Neuron (in vitro differentiated cells): ENCODE results near the gene CLUH.

Source experiments
- H2AFZ ChIP-seq: one replicate; pipeline ENCODE4 v1.6.1; 2013; ENCODE audit warnings: low read depth, mild to moderate bottlenecking, inconsistent platforms, low read length, moderate library complexity
- H3K27me3 ChIP-seq: one replicate; pipeline ENCODE4 v1.6.1; 2013; ENCODE audit warnings: low read length; ENCODE audit not compliant: insufficient read depth
- H3K36me3 ChIP-seq: one replicate; pipeline ENCODE4 v1.6.1; 2013; ENCODE audit warnings: low read length; ENCODE audit not compliant: insufficient read depth
- H3K4me1 ChIP-seq: one replicate; pipeline ENCODE4 v1.6.1; 2013; ENCODE audit warnings: low read length; ENCODE audit not compliant: insufficient read depth
- H3K4me3 ChIP-seq: 2 replicates; pipeline ENCODE4 v1.5.1; 2013; ENCODE audit warnings: mild to moderate bottlenecking, low read length, moderate library complexity
- H3K9me3 ChIP-seq: one replicate; pipeline ENCODE4 v1.6.1; 2013; ENCODE audit warnings: low read length

The CLUH gene

GRCh38 chr17:2731807-2732206 lies 20.2 kb upstream of the CLUH start:
- Histone ChIP-seq H2AFZ (no peak overlapping the region), H3K4me3 (no peak overlapping the region), H3K27me3 (no peaks in the 10 kb centered on the region), H3K9me3 (no peaks in the 10 kb centered on the region), H3K4me1 (no peaks in the 10 kb centered on the region), H3K36me3 (no peaks in the 10 kb centered on the region)

GRCh38 chr17:2730764-2731353 lies 19.3 kb upstream of the CLUH start:
- H3K27me3 ChIP-seq: no peaks in the 10 kb centered on the region
- H3K9me3 ChIP-seq: no peaks in the 10 kb centered on the region
- H3K4me3 ChIP-seq: no peak overlapping the region
- H3K36me3 ChIP-seq: no peaks in the 10 kb centered on the region
- H3K4me1 ChIP-seq: no peaks in the 10 kb centered on the region
- no peak overlapping the region for H2AFZ ChIP-seq

GRCh38 chr17:2724784-2725164 lies 13.2 kb upstream of the CLUH start:
- no peaks in the 10 kb centered on the region for H3K9me3 ChIP-seq
- no peak overlapping the region for H3K4me3 ChIP-seq
- no peaks in the 10 kb centered on the region for H3K36me3 ChIP-seq
- H3K4me1 ChIP-seq: no peaks in the 10 kb centered on the region
- H2AFZ ChIP-seq: no peak overlapping the region
- H3K27me3 ChIP-seq: peaks cover 37% of the 10 kb centered on the region

- H3K4me1 ChIP-seq: no peaks in the 10 kb centered on the region
- no peaks in the 10 kb centered on the region for H3K36me3 ChIP-seq
- peaks cover 3% of the 10 kb centered on the region for H3K9me3 ChIP-seq
- no peak overlapping the region for H3K4me3 ChIP-seq
- peaks cover 37% of the 10 kb centered on the region for H3K27me3 ChIP-seq
- no peak overlapping the region for H2AFZ ChIP-seq
Observed at GRCh38 chr17:2723997-2724783, 12.6 kb upstream of the CLUH start.

- H2AFZ ChIP-seq: no peak overlapping the region
- H3K27me3 ChIP-seq: peaks cover 37% of the 10 kb centered on the region
- no peak overlapping the region for H3K4me3 ChIP-seq
- no peaks in the 10 kb centered on the region for H3K4me1 ChIP-seq
- no peaks in the 10 kb centered on the region for H3K36me3 ChIP-seq
- H3K9me3 ChIP-seq: peaks cover 3% of the 10 kb centered on the region
Observed at GRCh38 chr17:2723505-2723996, 12.0 kb upstream of the CLUH start.

GRCh38 chr17:2722611-2723010 lies 11.0 kb upstream of the CLUH start:
- H3K9me3 ChIP-seq: peaks cover 3% of the 10 kb centered on the region
- no peaks in the 10 kb centered on the region for H3K36me3 ChIP-seq
- H3K4me3 ChIP-seq: no peak overlapping the region
- H3K27me3 ChIP-seq: peaks cover 37% of the 10 kb centered on the region
- no peaks in the 10 kb centered on the region for H3K4me1 ChIP-seq
- H2AFZ ChIP-seq: no peak overlapping the region

- H2AFZ ChIP-seq: no peak overlapping the region
- H3K36me3 ChIP-seq: no peaks in the 10 kb centered on the region
- H3K4me3 ChIP-seq: no peak overlapping the region
- peaks cover 3% of the 10 kb centered on the region for H3K9me3 ChIP-seq
- H3K27me3 ChIP-seq: peaks cover 37% of the 10 kb centered on the region
- no peaks in the 10 kb centered on the region for H3K4me1 ChIP-seq
Observed at GRCh38 chr17:2721603-2722002, 10.0 kb upstream of the CLUH start.

- H3K27me3 ChIP-seq: peaks cover 31% of the 10 kb centered on the region
- no peaks in the 10 kb centered on the region for H3K36me3 ChIP-seq
- H3K4me3 ChIP-seq: no peak overlapping the region
- no peak overlapping the region for H2AFZ ChIP-seq
- H3K9me3 ChIP-seq: peaks cover 3% of the 10 kb centered on the region
- H3K4me1 ChIP-seq: no peaks in the 10 kb centered on the region
Observed at GRCh38 chr17:2719861-2720260, 8.3 kb upstream of the CLUH start.

- H2AFZ ChIP-seq: no peak overlapping the region
- no peaks in the 10 kb centered on the region for H3K4me1 ChIP-seq
- H3K27me3 ChIP-seq: peaks cover 22% of the 10 kb centered on the region
- no peak overlapping the region for H3K4me3 ChIP-seq
- H3K9me3 ChIP-seq: peaks cover 3% of the 10 kb centered on the region
- H3K36me3 ChIP-seq: no peaks in the 10 kb centered on the region
Observed at GRCh38 chr17:2718150-2718938, 6.8 kb upstream of the CLUH start.

GRCh38 chr17:2716649-2717048 lies 5.1 kb upstream of the CLUH start:
- no peak overlapping the region for H2AFZ ChIP-seq
- H3K4me3 ChIP-seq: no peak overlapping the region
- peaks cover 3% of the 10 kb centered on the region for H3K9me3 ChIP-seq
- H3K36me3 ChIP-seq: no peaks in the 10 kb centered on the region
- peaks cover 3% of the 10 kb centered on the region for H3K4me1 ChIP-seq
- H3K27me3 ChIP-seq: peaks cover 8% of the 10 kb centered on the region

- no peak overlapping the region for H3K4me3 ChIP-seq
- H3K4me1 ChIP-seq: peaks cover 14% of the 10 kb centered on the region
- H3K27me3 ChIP-seq: no peaks in the 10 kb centered on the region
- no peak overlapping the region for H2AFZ ChIP-seq
- no peaks in the 10 kb centered on the region for H3K9me3 ChIP-seq
- no peaks in the 10 kb centered on the region for H3K36me3 ChIP-seq
Observed at GRCh38 chr17:2713881-2714280, 2.3 kb upstream of the CLUH start.

- Histone ChIP-seq H3K36me3 (no peaks in the 10 kb centered on the region), H3K9me3 (no peaks in the 10 kb centered on the region), H3K27me3 (no peaks in the 10 kb centered on the region), H3K4me3 (no peak overlapping the region), H2AFZ (peak overlapping the region; percentile 57), H3K4me1 (peaks cover 14% of the 10 kb centered on the region)
Observed at GRCh38 chr17:2712300-2713043, 908 bp upstream of the CLUH start.
